AG08396 (cell line): ENCODE data around the gene DNAH17.
A peak's percentile ranks its signal among the peaks of the same experiment; 100 is the strongest.

Experiments
- DNase-seq: peaks from one replicate; pipeline ENCODE4 v3.0.0; 2012; ENCODE audit warnings: low spot score, mixed read lengths

The DNAH17 gene

GRCh38 chr17:78390241-78391050 is 186.8 kb downstream of the DNAH17 start:
- peak; percentile 80 for DNase-seq

GRCh38 chr17:78387977-78388941 is 188.9 kb downstream of the DNAH17 start:
- no peak for DNase-seq

GRCh38 chr17:78384479-78385175 is 192.6 kb downstream of the DNAH17 start:
- no peak for DNase-seq

- peak; percentile 90 for DNase-seq
These were observed 193.3 kb downstream of the DNAH17 start for GRCh38 chr17:78383725-78384471.

DNA sequence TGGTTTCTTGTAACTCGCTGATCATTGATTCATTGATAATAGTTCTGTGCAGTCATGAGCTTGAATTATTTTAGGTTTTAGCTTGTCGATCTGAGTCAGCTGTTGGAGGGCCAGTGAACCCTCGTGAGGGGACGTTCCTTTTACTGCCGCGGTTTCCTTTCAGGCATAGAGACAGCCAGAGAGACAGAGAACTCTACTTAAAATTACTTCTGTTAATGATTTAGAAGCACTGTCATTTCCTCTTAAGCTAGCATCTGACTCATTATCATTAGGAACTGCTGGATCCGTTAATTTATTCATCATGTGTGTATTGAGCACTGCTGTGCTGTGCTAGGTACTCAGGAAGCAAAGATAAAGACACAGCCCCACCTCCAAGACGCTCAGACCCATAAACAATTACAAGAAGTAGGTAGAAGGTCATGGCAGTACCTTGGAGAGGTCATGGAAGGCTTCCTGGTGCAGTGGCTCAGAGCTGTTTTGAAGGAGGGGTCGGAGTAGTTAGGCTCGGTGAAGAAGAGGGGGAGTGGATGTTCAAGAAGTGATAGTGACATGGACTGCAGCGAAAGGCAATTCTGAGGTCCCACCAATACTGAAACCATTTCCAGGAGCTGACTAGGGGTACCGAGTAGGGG is 195.5 kb downstream of the DNAH17 start:
- no peak for DNase-seq

GRCh38 chr17:78380370-78380769 is 196.8 kb downstream of the DNAH17 start:
- no peak for DNase-seq

GRCh38 chr17:78379131-78379491 is 198.1 kb downstream of the DNAH17 start:
- DNase-seq, result peak; percentile 70

DNA sequence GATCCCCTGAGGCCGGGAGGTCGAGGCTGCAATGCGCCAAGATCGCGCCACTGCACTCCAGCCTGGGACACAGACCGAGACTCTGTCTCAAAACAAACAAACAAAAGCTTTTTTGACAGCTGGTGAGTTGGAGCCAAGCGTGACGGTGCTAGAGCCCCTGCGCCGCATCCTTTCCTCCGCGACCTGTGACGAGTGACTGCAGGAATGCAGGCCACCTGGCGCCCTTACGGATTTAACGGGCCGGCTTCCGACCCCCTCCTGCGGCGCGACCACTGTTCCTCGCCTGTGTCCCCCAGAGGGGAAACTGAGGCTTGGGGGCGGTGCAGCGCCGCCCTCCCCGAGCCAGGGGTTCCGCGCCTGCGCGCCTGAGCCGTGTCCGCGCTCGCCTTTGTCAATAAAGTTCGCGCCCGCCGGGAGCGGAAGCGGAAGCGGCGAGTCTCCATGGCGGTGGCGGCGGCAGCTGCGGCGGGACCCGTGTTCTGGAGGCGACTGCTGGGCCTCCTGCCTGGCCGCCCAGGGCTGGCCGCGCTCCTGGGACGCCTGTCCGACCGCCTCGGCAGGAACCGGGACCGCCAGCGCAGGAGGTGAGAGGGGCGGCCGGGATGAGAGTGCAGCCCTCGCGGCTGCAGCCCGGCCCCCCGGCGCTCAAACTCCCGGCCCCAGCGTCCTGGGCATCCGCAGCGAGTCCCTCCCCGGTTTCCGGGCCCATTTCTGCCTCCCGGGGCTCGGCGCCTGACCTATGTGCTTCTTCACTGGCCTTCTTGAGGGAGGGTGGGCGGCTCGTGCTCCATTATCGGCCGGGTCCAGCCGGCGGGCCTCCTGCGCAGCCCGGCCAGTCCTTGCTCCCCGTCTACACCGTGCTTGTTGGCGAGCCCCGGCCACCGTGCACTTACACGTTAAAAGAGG is 198.7 kb downstream of the DNAH17 start, which contains the start of gene PGS1:
PGS1 (plus strand) TSS at position 425 of the 906 bp plus-strand sequence; CDS start at position 442, 17 bp downstream.
- DNase-seq, result peak; percentile 84

- DNase-seq, result no peak
These were observed 199.4 kb downstream of the DNAH17 start for GRCh38 chr17:78377858-78378224.

DNA sequence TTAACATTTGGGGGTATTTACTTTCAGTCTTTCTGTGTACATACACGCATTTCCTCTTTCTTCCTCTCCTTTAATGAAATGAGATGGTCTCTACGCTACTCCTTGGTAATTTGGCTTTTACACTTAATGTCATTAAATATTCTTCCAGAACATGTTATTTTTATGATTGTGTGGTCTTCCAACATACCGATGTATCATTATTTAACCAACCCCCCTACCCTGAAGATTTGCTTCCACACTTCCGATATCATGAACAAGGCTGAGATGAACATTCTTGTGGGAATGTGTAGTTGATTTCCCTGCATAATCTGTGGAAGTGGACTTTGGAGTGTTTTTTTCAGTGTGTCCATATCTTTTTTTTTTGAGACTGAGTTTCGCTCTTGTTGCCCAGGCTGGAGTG is 201.0 kb downstream of the DNAH17 start:
- no peak for DNase-seq

DNA sequence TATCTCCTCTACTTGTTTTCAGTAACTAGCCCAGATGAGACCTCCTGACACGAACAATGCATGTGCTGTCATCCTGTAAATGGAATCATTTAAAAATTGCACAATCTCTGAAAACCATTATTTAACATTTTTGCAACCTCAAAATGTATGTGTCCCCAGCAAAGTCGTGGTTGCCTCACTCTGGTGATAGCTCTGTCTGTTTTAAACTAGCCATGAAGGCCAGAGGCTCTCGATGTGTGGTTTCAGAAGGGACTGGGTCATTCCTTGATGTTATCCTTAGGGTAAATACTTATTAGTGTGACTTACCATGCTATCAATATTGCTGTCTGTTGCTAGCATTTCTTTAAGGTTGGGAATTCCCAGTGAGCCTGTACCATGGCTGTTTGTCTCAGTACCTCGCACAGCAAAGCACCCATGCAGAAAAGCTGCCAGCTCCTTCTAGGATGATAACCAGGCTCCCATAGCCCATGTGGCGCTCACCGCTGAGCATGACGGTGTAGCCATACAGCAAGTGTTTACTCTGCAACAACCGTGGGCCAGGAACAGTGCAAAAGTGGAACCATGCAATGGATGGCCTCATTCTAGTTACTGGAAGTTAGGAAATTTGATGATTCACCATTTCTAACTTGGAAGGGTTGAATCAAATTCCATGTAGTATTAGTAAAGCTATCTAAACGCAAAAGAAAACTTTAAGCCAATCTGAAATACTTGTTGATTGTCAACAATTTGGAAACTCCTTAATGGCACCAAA is 201.6 kb downstream of the DNAH17 start:
- peak; percentile 86 for DNase-seq

GRCh38 chr17:78374631-78375274 is 202.4 kb downstream of the DNAH17 start:
- DNase-seq, result peak; percentile 70

DNA sequence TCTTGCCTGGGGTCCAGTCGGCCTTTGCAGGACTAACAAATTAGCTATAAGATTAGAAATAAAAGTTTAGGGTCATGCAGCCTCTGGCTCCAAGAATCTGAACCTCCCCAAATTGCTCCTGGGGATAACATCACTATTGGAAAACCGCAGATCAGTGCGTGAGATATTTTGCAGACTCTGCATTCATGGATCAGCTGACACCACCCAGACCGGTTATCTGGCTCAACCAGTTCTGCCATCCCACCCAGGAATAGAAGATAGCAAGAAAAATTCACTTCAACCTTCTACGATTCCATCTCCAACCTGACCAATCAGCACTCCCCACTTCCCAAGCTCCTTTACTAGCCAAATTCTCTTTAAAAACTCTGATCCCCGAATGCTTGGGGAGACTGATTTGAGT is 203.0 kb downstream of the DNAH17 start:
- DNase-seq, result no peak
